ELR (cell line): ENCODE data around the gene KIF12.
A peak's percentile ranks its signal among the peaks of the same experiment; 100 is the strongest.

Source experiments
- DNase-seq: peaks from one replicate; pipeline ENCODE4 v3.0.0-alpha.2; 2015; ENCODE audit warnings: low read depth

The KIF12 gene

DNA sequence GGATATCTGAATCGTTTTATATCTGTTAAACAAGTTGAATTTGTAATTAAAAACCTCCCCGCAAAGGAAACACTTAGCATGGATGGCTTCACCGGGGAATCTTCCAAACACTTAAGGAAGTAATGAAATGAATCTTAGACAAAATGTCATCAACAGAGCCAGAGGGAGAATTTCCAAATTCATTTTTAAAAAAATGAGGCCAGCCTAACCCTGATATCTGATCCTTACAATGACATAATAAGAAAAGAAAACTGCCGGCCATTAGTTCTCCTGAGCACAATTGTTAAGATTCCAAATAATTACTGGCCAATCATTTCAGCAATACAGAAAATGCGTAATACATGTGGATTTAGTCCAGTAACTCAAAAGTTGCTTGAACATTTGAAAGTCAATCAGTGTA is 6.1 kb upstream of the KIF12 start:
- DNase-seq: no peak

DNA sequence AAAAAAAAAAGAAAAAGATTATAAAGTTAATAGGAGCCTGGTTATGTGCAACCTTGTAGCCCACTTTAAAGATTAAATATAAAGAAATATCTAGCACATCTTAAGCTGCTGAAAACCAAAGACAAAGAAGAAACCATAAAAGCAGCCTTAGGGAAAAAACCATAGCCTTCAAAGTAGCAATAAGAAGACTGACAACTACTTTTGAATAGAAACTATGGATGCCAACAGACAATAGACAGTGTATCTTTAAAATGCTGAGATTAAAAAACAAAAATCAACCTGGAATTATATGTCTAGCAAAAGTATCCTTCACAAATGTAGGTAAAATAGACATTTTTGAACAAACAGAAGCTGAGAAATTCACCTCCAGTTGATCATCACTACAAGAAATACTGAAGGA is 3.4 kb upstream of the KIF12 start:
- DNase-seq: no peak

DNA sequence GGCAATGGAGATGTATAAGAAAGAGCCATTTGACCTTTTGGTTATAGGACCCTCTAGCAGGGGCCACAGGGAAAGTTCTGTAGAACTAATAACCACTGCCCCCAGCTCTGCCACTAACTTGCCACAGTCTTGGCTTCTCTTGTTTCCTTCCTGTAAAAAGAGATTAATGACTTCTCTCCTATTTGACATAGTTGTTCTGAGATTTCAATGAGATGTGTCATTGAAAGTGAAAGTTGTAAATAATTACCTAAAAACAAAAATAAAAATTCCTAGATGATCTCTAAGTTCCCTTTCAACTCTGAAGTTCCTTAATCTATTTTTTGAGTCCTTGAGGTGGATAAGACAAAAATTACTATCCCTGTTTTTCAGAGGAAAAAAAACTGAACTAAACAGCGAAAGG is 1.4 kb upstream of the KIF12 start:
- no peak for DNase-seq

GRCh38 chr9:114099669-114100270 is 678 bp upstream of the KIF12 start:
- DNase-seq: no peak

- peak; percentile 35 for DNase-seq
Observed at GRCh38 chr9:114098021-114098935, 814 bp downstream of the KIF12 start.

DNA sequence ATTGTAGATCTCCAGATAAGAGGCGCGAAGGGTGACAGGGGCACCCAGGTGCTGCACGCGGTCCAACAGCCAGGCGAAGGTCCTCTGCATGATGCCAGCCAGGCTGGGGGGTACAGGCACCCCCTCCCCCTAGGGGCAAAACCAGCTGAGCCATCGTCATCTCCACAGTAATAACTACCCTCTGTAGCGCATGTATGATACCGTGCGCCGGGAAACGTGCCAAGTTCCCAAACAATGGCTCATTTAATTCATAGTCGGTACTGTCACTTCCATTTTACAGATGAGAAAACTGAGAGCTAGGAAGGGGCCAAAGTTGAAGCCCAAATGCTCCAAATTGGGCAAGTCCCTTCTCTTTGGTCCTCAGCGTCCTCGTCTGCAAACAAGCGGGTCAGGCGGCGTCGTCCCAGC is 1.5 kb downstream of the KIF12 start:
- DNase-seq: peak; percentile 27

DNA sequence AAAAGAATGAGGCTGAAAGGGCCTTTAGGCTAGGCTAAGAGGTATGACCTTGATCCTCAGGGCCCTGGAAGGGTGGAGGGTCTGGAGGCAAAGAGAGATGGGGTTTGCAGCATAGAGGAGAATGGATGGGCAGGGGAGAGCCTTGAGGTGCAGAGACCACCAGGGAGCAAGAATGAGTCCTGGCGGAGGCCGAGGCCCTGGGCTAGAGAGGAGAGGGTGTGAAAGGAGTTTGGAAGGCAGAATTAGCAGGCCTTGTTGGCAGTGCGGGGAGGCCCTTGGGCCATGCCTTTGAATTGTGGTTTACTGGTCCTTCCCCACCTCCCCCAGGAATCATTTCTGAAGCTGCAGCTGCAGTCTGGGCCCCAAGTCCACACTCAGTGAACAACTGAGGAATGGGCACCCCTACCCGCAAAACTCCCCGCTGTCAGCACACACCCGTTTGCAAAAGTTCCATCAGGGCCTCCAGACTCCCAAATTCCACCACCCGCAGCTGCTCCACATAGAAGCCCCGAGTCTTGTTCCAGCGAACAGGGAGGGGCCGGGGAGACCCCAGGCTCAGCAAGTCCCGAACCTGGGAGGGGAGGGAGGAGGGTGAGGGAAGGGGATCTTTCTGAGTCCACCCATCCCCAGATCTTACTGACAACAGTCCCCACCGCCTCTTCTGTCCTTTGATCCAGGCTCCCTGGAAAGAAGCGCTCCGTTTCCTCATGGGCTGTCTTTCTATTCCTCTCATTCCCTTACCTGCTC is 2.1 kb downstream of the KIF12 start:
- DNase-seq: no peak

- DNase-seq: no peak
Observed at GRCh38 chr9:114096041-114096511, 3.0 kb downstream of the KIF12 start.

DNA sequence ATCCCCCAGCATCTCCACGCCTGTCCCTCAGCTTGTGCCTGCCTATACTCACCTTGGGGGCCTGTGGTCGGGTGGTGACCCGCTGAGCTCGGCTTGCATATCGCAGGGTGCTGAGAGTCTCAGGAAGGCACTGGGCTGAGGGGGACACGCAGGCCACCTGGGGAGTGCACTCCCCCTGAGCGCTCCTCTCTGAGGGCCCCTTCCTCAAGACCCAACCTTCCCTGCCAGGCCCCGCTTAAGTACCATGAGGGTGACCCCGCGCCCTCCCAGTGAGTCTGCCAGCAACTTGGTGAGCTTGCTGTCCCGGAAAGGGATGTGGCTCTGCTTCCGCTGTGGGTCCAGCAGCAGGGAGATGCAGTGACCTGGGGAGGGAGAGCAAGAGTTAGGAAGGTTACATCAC is 4.1 kb downstream of the KIF12 start:
- no peak for DNase-seq

- no peak for DNase-seq
Observed at GRCh38 chr9:114093761-114094505, 5.2 kb downstream of the KIF12 start.

GRCh38 chr9:114093031-114093471 is 6.0 kb downstream of the KIF12 start:
- no peak for DNase-seq

- no peak for DNase-seq
Observed at GRCh38 chr9:114092336-114092735, 6.8 kb downstream of the KIF12 start.

- no peak for DNase-seq
Observed at GRCh38 chr9:114091711-114092110, 7.4 kb downstream of the KIF12 start.

DNA sequence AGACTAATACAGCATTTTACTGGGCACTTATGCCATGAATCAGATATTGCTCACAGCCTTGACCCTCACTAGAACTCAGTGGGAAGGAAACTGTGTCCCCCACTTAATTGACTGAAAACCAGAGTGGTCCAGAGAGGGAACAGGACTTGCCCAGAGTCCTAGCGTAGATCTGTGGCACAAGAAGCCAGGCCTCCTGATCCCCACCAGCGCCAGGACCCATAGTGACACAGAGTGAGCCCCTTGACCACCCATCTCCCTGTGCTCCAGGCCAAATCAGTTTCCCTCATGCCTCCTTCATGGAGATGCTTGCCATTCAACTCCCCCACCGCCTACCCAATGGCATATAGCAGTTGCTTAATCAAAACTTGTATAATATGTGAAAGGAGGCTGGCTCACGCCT is 8.3 kb downstream of the KIF12 start:
- peak; percentile 15 for DNase-seq

GRCh38 chr9:114089206-114089840 is 9.8 kb downstream of the KIF12 start:
- no peak for DNase-seq

DNA sequence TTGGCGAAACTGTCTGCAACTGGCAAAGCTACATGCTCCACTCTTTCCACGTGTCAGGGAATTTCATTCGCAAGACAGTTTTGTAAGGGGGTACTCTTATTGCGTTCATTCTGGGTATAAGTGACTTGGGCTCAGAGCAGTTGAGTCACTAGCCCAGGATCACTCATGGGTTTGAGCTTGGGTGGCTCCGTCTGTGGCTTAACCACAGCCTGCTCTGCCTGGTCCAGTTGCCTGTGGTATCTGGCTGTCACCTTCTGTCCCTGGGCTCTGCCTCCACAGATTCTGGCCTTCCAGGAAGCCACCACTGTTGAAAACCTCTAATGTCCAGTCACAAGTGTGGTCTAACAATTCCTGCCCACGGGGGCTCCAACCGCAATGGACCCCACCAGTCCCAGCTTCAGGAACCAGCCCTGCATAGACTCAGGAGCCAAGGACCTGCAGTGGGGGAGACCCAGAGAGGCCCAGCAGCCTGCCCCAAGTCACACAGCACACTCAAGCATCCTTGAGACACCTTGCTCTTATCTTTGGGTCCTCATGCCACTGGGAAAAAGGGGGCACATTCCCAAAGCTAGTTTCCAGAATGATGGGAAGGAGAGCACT is 10.4 kb downstream of the KIF12 start:
- no peak for DNase-seq

GRCh38 chr9:114087721-114088120 is 11.4 kb downstream of the KIF12 start:
- no peak for DNase-seq

GRCh38 chr9:114086607-114087006 is 12.5 kb downstream of the KIF12 start:
- no peak for DNase-seq

DNA sequence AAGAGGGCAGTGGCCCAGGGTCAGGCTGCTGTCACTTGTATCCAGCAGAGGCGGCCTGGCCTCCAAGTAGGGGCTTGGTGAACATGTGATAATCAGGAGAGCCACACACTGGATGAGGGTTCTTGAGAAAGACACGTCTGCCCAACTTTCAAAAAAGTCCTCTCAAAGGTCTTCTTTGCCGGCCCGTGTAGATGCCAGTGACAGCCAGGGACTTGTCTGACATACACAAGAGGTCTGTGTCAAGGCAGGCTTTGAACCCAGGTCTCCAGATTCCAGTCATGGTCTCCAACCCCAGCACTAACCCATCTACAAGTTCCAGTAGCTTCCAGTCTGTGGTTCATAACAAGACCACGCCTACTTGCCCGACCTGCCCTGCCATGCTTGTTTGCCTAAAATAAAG is 13.1 kb downstream of the KIF12 start:
- no peak for DNase-seq

DNA sequence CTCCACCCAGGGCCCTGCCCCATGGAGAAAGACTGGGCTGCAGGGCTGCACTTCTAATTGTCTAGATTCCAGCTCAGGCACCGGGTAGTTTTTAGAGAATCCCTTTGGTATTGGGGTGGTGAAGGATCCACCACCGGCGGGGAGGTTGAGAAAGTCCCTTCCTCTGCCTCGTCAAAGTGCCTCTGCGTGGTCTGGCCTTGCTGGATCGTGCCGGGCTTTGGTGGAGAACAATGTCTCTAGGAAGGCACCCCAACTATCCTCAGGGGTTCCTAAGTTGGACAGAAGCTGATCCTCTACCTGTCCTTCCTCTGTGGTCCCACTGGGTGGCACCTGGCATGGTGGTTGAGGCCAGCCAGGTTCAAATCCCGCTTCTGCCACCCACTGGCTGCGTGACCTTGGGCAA is 13.7 kb downstream of the KIF12 start:
- no peak for DNase-seq
